Gastrocnemius medialis (tissue), 4 donors: ENCODE results near the gene CXXC1. TPM values are rescaled to one million over a fixed set of nuclear protein-coding genes. Genes with fewer than 3 reads are reported as not detected.

Experiments
- ATAC-seq, 2 donors: fragments of 150-250 bp; one replicate each; pipeline ENCODE4 v1.9.1; 2016
- DNase-seq, 2 donors: peaks; one replicate each; pipeline ENCODE4 v3.0.0-alpha.2; 2019
- H3K27ac ChIP-seq, 4 donors: fragments of 200-600 bp; sonication (generic); 1 replicate in 1 of 4; 2 replicates in 3 of 4; pipeline ENCODE4 v1.5.1; 2016 to 2018; ENCODE audit warnings: mild to moderate bottlenecking in 2 of 4, moderate library complexity in 1 of 4
- H3K27me3 ChIP-seq, 3 donors: fragments of 200-600 bp; sonication (generic) in 2 of 3; 1 replicate in 1 of 3; 2 replicates in 2 of 3; pipeline versions ENCODE4 v1.5.1 to v1.6.0; 2016 to 2019; ENCODE audit warnings: mild to moderate bottlenecking in 1 of 3, moderate library complexity in 1 of 3
- H3K36me3 ChIP-seq, 2 donors: fragments of 200-600 bp; sonication (generic) in 1 of 2; one replicate each; pipeline ENCODE4 v1.5.1; 2017 to 2018
- H3K4me1 ChIP-seq, 2 donors: fragments of 200-600 bp; sonication (generic) in 1 of 2; one replicate each; pipeline ENCODE4 v1.5.1; 2016 to 2017; ENCODE audit warnings: mild to moderate bottlenecking in 2 of 2
- H3K4me3 ChIP-seq, 4 donors: fragments of 200-600 bp; sonication (generic) in 3 of 4; 1 replicate in 1 of 4; 2 replicates in 3 of 4; pipeline ENCODE4 v1.5.1; 2016 to 2019; ENCODE audit warnings: mild to moderate bottlenecking in 2 of 4
- H3K9me3 ChIP-seq, 3 donors: fragments of 200-600 bp; sonication (generic) in 2 of 3; 1 replicate in 1 of 3; 2 replicates in 2 of 3; pipeline ENCODE4 v1.5.1; 2016 to 2019
- POLR2A ChIP-seq, 2 donors: fragments of 450-650 bp; IDR thresholded peaks; one replicate each; pipeline ENCODE4 v1.6.1; 2017; ENCODE audit warnings: antibody characterized with exemption in 2 of 2, mild to moderate bottlenecking in 2 of 2, moderate library complexity in 2 of 2
- in situ Hi-C, 4 donors: fragments of 200-750 bp; cut with MboI; loops; one replicate each; pipeline versions ENCODE4 v1.15.0 to v1.8.0; 2017; ENCODE audit warnings: low sequenced_read_pairs in 4 of 4
- intact Hi-C: fragments of 100-400 bp; cut with DNase I; formaldehyde crosslinking; loops from one replicate; pipeline ENCODE4 v1.15.1; 2023; ENCODE audit warnings: low total_unique reads
- total RNA-seq, 4 donors: library from RNA; depleted of rRNA; stranded (reverse); fragments of >200 nt; gene quantifications; one replicate each; pipeline versions ENCODE4 v1.1.0 to v1.2.3, GENCODE V29; 2016
- TF ChIP-seq, protein P1 (sequence below), 5 experiments: fragments of 450-650 bp in 3 of 5; fragments of 200-600 bp in 2 of 5; sonication (generic) in 2 of 5; IDR thresholded peaks in 4 of 5; conservative IDR thresholded peaks in 1 of 5; 1 replicate in 4 of 5; 2 replicates in 1 of 5; pipeline ENCODE4 v1.5.1; 2016 to 2019; ENCODE audit warnings: antibody characterized with exemption in 5 of 5, mild to moderate bottlenecking in 3 of 5, moderate library complexity in 3 of 5

The CXXC1 gene
- total RNA-seq, result 10 to 100 TPM; 21.1 to 32.0 (median 27.3) TPM

DNA sequence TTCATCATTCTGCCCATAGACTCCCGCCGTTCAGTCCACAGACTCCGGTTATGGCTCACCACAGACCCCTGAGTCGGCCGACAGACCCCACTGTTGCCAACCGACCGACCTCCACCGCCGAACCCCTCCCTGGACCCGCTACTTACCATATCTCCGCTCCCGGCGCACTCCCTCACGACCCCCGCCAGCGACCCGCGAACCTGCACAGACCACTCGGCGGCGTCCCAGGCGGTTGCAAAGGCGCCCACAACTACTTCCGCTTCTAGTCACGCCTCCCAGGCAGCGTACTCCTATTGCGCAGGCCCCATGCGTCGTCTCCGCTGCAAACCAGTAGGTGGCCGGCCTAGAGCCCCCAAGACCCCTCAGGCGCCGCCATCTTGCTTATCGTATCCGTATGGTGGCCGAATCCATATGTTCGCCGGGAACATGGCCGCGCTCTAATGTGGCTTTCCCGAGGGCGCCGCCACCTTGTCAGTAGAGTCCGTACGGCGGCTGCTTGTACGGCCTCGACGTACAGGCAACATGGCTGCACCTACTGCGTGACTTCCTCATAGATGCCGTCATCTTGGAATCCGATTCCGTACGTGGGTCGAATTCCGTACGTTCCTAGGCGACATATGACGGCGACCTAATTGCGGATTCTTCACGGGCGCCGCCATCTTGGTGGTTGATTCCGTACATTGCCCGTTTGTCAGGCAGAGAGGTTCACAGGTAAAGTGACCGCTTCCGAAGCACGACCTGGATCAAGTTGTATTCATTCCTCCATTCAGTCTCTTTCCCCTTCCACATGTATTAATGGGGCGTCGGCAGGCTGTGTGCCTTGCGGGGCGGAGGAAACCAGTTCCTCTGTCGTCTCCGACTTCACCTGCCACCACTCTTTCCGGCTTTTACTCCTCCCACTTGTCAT lies at the start of gene CXXC1:
TSS of gene CXXC1 (minus strand) at position 252 of the 907 bp plus-strand sequence. CDS start at position 149, 103 bp downstream.
- H3K27ac ChIP-seq, result peak within 1 kb of the TSS; percentile 82 to 93 (median 91)
- H3K4me3 ChIP-seq, result peak within 1 kb of the TSS; percentile 73 to 97 (median 84)
- TF ChIP-seq, protein P1, sequence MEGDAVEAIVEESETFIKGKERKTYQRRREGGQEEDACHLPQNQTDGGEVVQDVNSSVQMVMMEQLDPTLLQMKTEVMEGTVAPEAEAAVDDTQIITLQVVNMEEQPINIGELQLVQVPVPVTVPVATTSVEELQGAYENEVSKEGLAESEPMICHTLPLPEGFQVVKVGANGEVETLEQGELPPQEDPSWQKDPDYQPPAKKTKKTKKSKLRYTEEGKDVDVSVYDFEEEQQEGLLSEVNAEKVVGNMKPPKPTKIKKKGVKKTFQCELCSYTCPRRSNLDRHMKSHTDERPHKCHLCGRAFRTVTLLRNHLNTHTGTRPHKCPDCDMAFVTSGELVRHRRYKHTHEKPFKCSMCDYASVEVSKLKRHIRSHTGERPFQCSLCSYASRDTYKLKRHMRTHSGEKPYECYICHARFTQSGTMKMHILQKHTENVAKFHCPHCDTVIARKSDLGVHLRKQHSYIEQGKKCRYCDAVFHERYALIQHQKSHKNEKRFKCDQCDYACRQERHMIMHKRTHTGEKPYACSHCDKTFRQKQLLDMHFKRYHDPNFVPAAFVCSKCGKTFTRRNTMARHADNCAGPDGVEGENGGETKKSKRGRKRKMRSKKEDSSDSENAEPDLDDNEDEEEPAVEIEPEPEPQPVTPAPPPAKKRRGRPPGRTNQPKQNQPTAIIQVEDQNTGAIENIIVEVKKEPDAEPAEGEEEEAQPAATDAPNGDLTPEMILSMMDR (IDR thresholded peaks at IDR 0.05 in 4 of 5, conservative IDR thresholded peaks at IDR 0.05 in 1 of 5), result peak; percentile 46 to 75 (median 61)
- peak in 1 of 2 donors; percentile 46 for TF ChIP-seq POLR2A (IDR thresholded peaks at IDR 0.05)
- no peaks in the 10 kb centered on the region for H3K4me1 ChIP-seq
- no peaks in the 10 kb centered on the region for H3K9me3 ChIP-seq
- peaks cover 0 to 24% of the 10 kb centered on the region in 2 donors for H3K36me3 ChIP-seq
- intact Hi-C loops, result loop anchor here (1.0 to 10.0 kb wide), 7 partner anchors 21 to 1743 kb away; partner anchors contain the start of genes ACAA2, MEX3C and SMAD4
- DNase-seq (peak; percentile 95), ATAC-seq (peak; percentile 98)
- in situ Hi-C loops, result loop anchor here in 3 of 4 donors (25.0 kb wide), 4 partner anchors 475 to 900 kb away; partner anchors contain the start of genes C18orf32 (in 3 of the 3), RPL17 (in 3 of the 3), ACAA2 (in 2 of the 3) and SMAD4 (in 2 of the 3)
- no peaks in the 10 kb centered on the region for H3K27me3 ChIP-seq

DNA sequence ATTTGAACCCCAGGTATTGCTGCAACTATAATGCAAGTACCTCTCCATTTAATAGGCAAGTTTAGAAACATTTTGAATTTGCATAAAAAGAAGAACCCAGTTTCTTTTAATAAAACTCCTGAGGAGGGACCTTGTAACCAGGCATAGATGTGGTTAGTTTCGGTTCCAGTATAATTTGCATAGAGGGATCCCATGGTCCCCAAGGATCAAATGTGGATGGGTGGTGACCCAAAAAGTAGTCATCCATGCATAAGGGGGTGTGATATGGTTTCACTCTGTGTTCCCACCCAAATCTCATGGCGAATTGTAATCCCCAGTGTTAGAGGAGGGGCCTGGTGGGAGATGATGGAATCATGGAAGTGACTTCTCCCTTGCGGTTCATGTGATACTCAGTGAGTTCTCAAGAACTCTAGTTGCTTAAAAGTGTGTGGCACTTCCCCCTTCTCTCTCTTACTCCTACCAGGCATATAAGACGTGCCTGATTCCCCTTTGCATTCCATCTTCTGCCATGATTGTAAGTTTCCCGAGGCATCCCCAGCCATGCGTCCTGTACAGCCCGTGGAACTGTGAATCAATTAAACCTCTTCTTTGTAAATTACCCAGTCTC lies 47.2 kb upstream of the CXXC1 start:
- TF ChIP-seq POLR2A (IDR thresholded peaks at IDR 0.05), result no peak
- TF ChIP-seq, protein P1 (IDR thresholded peaks at IDR 0.05 in 4 of 5, conservative IDR thresholded peaks at IDR 0.05 in 1 of 5), result no peak
- intact Hi-C loops, result no loop called here

DNA sequence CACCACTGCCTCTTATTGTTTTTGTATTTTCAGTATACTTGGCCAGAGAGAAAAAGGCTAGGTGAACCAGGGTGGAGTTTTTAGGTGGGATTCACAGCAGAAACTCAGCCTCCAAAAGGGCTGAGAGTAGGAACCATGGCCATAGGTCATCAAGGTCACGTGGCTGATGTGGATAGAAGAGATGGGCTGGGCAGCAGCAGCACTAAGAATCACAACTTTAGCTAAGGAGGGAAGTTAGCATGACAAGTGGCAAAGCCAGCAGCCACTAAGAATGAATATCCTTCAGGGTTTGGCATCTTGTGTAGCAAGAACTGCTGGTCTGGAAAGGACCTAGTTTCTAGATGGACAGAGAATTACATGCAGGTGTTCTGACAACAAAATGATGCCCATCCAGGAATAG lies 44.2 kb upstream of the CXXC1 start:
- Histone ChIP-seq H3K9me3 (no peaks in the 10 kb centered on the region), H3K27ac (no peak overlapping the region), H3K4me1 (no peaks in the 10 kb centered on the region), H3K36me3 (no peaks in the 10 kb centered on the region), H3K27me3 (no peaks in the 10 kb centered on the region), H3K4me3 (no peak overlapping the region)
- ATAC-seq (no peak), DNase-seq (no peak)
- no peak for TF ChIP-seq POLR2A (IDR thresholded peaks at IDR 0.05)
- TF ChIP-seq, protein P1 (IDR thresholded peaks at IDR 0.05 in 4 of 5, conservative IDR thresholded peaks at IDR 0.05 in 1 of 5), result no peak
- intact Hi-C loops, result no loop called here
- in situ Hi-C loops, result no loop called here

More for the DNA sequence above, 47.2 kb upstream of the CXXC1 start:
- Histone ChIP-seq H3K4me1 (no peaks in the 10 kb centered on the region), H3K9me3 (no peaks in the 10 kb centered on the region), H3K27ac (no peak overlapping the region), H3K4me3 (no peak overlapping the region), H3K36me3 (no peaks in the 10 kb centered on the region), H3K27me3 (no peaks in the 10 kb centered on the region)
- ATAC-seq (no peak), DNase-seq (no peak)
- in situ Hi-C loops, result no loop called here

DNA sequence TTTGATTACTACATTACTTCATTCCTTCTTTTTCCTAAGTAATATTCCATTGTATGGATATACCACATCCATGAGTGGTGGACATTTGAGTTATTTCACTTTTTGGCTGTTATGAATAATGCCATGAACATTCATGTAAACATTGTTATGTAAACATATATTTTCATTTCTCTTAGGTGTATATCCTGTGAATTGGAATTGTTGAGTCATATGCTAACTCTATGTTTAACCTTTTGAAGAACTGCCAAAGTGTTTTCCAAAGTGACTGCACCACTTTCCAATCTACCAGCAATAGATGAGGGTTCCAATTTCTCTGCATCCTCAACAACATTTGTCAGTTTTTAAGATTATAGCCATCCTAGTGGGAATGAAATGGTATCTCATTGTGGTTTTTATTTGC lies 42.7 kb upstream of the CXXC1 start:
- intact Hi-C loops (no loop called here), in situ Hi-C loops (no loop called here)
- ATAC-seq, result no peak
- H3K27me3 ChIP-seq, result no peaks in the 10 kb centered on the region
- no peak overlapping the region for H3K4me3 ChIP-seq
- H3K27ac ChIP-seq, result no peak overlapping the region
- no peaks in the 10 kb centered on the region for H3K9me3 ChIP-seq
- H3K36me3 ChIP-seq, result no peaks in the 10 kb centered on the region
- no peak for TF ChIP-seq POLR2A (IDR thresholded peaks at IDR 0.05)
- TF ChIP-seq, protein P1 (IDR thresholded peaks at IDR 0.05 in 4 of 5, conservative IDR thresholded peaks at IDR 0.05 in 1 of 5), result no peak
- DNase-seq, result no peak
- H3K4me1 ChIP-seq, result no peaks in the 10 kb centered on the region
